Activated CD4-positive, alpha-beta T cell treated with anti-CD3 and anti-CD28 coated beads, Interleukin-2, amount 10 ng/mL, durations not matched to agents 24 days and 14 days (primary cell): ENCODE measurements around the gene NDUFB11. TPM values are rescaled to one million over a fixed set of nuclear protein-coding genes. Genes with fewer than 3 reads are reported as not detected.

ENCODE experiments used
- DNase-seq: peaks from one replicate; pipeline ENCODE4 v3.0.0; 2022
- H3K27ac Mint-ChIP-seq: one replicate; pipeline ENCODE4 v1.8.0; 2022; ENCODE audit warnings: mild to moderate bottlenecking, mixed read lengths
- H3K27me3 Mint-ChIP-seq: one replicate; pipeline ENCODE4 v1.8.0; 2022; ENCODE audit warnings: mixed read lengths
- H3K36me3 Mint-ChIP-seq: one replicate; pipeline ENCODE4 v1.8.0; 2022; ENCODE audit warnings: low read depth, mild to moderate bottlenecking, mixed read lengths
- H3K4me1 Mint-ChIP-seq: one replicate; pipeline ENCODE4 v1.8.0; 2021; ENCODE audit warnings: mixed read lengths
- H3K4me3 Mint-ChIP-seq: one replicate; pipeline ENCODE4 v1.8.0; 2022; ENCODE audit warnings: mild to moderate bottlenecking, moderate library complexity, mixed read lengths
- H3K9me3 Mint-ChIP-seq: one replicate; pipeline ENCODE4 v1.8.0; 2021; ENCODE audit warnings: mixed read lengths
- intact Hi-C: fragments of 100-400 bp; cut with micrococcal nuclease; formaldehyde crosslinking; loops from one replicate; pipeline ENCODE4 v1.15.1; 2023
- total RNA-seq: library from RNA; stranded (reverse); gene quantifications from 2 replicates; pipeline ENCODE4 v1.2.3, GENCODE V29; 2022

NDUFB11 gene
- total RNA-seq, 1 donor from 2014 or later, result 89.5 TPM

DNA sequence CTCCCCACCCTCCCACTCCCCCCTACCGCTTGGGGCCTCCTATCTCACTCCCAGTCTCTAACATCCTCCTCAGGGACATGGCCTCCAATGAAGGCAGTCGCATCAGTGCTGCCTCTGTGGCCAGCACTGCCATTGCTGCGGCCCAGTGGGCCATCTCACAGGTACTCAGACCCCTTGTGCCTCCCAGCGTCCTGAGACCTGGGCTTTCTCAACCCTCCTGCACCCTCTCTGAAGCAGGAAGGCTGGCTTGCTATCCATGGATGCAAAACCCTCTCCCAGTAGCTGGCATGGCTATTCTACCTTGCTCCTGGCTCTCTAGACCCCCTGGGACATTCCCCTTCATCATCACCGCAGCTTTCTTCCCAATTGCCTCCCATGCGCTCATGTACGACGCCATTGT lies 35.8 kb upstream of the NDUFB11 start:
- H3K9me3 Mint-ChIP-seq, result no peaks in the 10 kb centered on the region
- H3K27me3 Mint-ChIP-seq, result no peaks in the 10 kb centered on the region
- H3K36me3 Mint-ChIP-seq, result peaks cover 38% of the 10 kb centered on the region
- H3K4me1 Mint-ChIP-seq, result no peaks in the 10 kb centered on the region
- intact Hi-C loops, result no loop called here
- no peak overlapping the region for H3K4me3 Mint-ChIP-seq
- H3K27ac Mint-ChIP-seq, result no peak overlapping the region
- DNase-seq, result no peak

GRCh38 chrX:47179928-47180255 lies 35.4 kb upstream of the NDUFB11 start:
- H3K36me3 Mint-ChIP-seq, result peaks cover 38% of the 10 kb centered on the region
- H3K9me3 Mint-ChIP-seq, result no peaks in the 10 kb centered on the region
- H3K4me1 Mint-ChIP-seq, result no peaks in the 10 kb centered on the region
- no peaks in the 10 kb centered on the region for H3K27me3 Mint-ChIP-seq
- intact Hi-C loops, result no loop called here
- H3K27ac Mint-ChIP-seq, result no peak overlapping the region
- no peak for DNase-seq
- H3K4me3 Mint-ChIP-seq, result no peak overlapping the region

DNA sequence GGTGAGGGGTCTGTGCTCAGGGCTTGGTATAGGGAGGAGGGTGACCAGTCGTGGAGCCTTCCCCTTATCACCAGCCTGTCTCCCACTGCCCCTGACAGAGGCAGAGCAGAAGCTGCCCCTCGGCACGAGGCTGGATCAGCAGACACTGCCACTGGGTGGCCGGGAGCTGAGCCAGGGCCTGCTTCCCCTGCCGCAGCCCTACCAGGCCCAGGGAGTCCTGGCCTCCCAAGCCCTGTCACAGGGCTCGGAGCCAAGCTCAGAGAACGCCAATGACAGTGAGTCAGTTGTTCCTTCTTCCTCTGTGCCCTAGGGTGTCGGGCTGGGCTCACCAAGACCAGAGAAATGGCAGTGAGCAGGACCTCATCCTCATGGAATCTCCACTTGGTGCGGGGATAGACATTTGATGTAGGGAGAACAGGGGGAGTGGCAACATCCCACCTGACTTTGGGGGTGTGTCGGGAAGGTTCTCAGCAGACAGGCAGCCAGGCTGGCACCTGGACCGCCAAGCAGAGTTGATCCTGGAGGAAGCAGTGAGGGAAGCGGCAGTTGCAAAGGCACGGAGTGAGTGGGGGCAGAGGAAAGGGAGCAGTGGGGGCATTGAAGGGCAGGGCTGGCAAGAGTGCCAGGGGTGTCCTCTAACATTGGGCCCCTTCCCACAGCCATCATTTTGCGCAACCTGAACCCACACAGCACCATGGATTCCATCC lies 34.9 kb upstream of the NDUFB11 start:
- peaks cover 37% of the 10 kb centered on the region for H3K36me3 Mint-ChIP-seq
- H3K4me3 Mint-ChIP-seq, result no peak overlapping the region
- H3K9me3 Mint-ChIP-seq, result no peaks in the 10 kb centered on the region
- no peaks in the 10 kb centered on the region for H3K4me1 Mint-ChIP-seq
- no peaks in the 10 kb centered on the region for H3K27me3 Mint-ChIP-seq
- intact Hi-C loops, result no loop called here
- no peak for DNase-seq
- H3K27ac Mint-ChIP-seq, result no peak overlapping the region

GRCh38 chrX:47178337-47178736 lies 33.8 kb upstream of the NDUFB11 start:
- no peak overlapping the region for H3K4me3 Mint-ChIP-seq
- H3K4me1 Mint-ChIP-seq, result no peaks in the 10 kb centered on the region
- no peak overlapping the region for H3K27ac Mint-ChIP-seq
- no peaks in the 10 kb centered on the region for H3K9me3 Mint-ChIP-seq
- no peaks in the 10 kb centered on the region for H3K27me3 Mint-ChIP-seq
- no peak for DNase-seq
- intact Hi-C loops, result no loop called here
- peaks cover 38% of the 10 kb centered on the region for H3K36me3 Mint-ChIP-seq

DNA sequence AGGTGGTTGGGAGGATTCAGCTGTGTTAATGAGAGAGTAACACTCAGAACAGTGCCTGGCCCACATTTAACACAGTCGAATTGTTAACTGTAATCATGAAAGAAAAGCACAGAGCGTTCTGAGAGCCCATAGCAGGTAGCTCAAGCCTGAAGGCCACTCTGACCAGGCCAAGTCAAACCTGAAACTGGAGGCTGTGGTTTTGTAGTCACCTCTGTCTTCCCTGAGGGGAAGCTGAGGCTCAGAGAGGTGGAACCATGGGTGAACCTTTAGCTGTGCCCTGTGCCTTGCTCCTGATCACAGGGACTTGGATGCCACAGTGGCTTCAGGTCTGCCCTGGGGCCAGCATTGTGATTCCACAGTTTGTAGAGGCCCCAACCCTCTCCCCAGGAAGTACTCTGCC lies 32.6 kb upstream of the NDUFB11 start:
- no peaks in the 10 kb centered on the region for H3K4me1 Mint-ChIP-seq
- no peaks in the 10 kb centered on the region for H3K27me3 Mint-ChIP-seq
- H3K9me3 Mint-ChIP-seq, result no peaks in the 10 kb centered on the region
- DNase-seq, result no peak
- H3K4me3 Mint-ChIP-seq, result no peak overlapping the region
- H3K27ac Mint-ChIP-seq, result no peak overlapping the region
- intact Hi-C loops, result no loop called here
- peaks cover 38% of the 10 kb centered on the region for H3K36me3 Mint-ChIP-seq

DNA sequence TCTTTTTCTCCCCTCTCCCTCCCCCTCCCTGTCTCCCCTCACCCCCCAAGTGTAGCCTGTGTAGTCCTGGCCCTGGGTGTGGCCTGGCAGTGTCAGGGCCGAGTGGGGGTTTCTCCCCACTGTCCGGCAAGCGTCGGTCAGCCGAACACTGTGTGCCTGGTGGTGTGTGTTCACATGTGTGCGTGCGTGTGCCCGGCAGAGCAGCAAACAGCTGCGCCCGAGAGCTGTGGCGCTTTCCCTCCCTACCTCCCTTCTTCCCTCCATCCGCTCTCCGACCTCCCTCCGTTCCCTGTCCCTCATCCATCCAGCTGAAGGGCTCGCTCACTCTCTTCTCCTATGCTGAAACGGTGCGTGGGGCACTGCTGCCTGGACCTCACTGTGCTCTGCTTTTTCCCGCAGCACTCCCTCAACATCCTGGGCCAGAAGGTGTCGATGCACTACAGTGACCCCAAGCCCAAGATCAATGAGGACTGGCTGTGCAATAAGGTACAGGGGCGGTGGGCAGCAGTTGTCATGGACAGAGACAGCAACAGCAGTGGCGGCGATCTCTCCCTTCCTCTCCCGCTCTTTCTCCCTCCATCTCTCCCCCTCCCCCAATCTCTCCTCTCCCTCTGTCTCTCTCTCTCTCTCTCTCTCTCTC lies 31.7 kb upstream of the NDUFB11 start:
- DNase-seq, result no peak
- no peak overlapping the region for H3K27ac Mint-ChIP-seq
- H3K27me3 Mint-ChIP-seq, result no peaks in the 10 kb centered on the region
- H3K4me3 Mint-ChIP-seq, result no peak overlapping the region
- no peaks in the 10 kb centered on the region for H3K4me1 Mint-ChIP-seq
- intact Hi-C loops, result no loop called here
- no peaks in the 10 kb centered on the region for H3K9me3 Mint-ChIP-seq
- peaks cover 39% of the 10 kb centered on the region for H3K36me3 Mint-ChIP-seq

GRCh38 chrX:47175588-47175980 lies 31.1 kb upstream of the NDUFB11 start:
- no peak overlapping the region for H3K4me3 Mint-ChIP-seq
- intact Hi-C loops, result no loop called here
- no peak for DNase-seq
- no peaks in the 10 kb centered on the region for H3K27me3 Mint-ChIP-seq
- no peaks in the 10 kb centered on the region for H3K9me3 Mint-ChIP-seq
- peaks cover 38% of the 10 kb centered on the region for H3K36me3 Mint-ChIP-seq
- H3K4me1 Mint-ChIP-seq, result no peaks in the 10 kb centered on the region
- H3K27ac Mint-ChIP-seq, result peak overlapping the region; percentile 20

DNA sequence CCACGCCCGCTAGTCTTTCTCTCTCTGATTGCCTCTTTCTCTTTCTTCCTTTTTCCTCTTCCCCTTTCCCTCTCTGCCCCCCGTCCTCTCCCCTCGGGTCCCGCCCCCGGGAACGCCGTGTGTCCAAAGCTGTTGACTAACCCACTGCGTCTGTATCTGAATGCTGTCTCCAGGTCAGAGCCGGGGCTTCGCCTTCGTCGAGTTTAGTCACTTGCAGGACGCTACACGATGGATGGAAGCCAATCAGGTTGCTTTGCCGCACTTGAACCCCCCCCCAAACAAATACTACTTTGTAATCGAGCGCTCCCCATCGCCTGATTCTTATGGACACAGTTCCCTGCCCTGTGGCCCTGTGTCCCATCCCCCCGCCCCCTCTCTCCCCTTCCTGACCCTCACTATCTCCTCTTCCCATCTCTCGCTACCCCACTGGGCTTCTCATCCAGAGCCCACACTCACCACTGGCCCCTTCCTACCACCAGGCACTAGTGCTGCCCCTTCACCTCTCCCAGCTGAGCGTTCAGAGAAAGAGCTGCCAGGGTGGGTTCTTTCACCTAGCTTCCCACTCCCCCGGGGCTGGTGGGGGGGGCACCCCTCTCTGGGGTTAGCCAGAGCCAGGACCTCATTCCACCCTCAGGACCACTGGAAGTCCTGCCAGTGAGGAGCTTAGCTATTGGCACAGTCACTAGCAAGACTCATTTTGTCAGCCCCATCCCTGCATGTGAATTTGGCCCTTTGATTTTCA lies 30.5 kb upstream of the NDUFB11 start:
- no peaks in the 10 kb centered on the region for H3K27me3 Mint-ChIP-seq
- no peak for DNase-seq
- no peak overlapping the region for H3K4me3 Mint-ChIP-seq
- peaks cover 34% of the 10 kb centered on the region for H3K36me3 Mint-ChIP-seq
- intact Hi-C loops, result no loop called here
- no peaks in the 10 kb centered on the region for H3K9me3 Mint-ChIP-seq
- no peaks in the 10 kb centered on the region for H3K4me1 Mint-ChIP-seq
- H3K27ac Mint-ChIP-seq, result no peak overlapping the region

DNA sequence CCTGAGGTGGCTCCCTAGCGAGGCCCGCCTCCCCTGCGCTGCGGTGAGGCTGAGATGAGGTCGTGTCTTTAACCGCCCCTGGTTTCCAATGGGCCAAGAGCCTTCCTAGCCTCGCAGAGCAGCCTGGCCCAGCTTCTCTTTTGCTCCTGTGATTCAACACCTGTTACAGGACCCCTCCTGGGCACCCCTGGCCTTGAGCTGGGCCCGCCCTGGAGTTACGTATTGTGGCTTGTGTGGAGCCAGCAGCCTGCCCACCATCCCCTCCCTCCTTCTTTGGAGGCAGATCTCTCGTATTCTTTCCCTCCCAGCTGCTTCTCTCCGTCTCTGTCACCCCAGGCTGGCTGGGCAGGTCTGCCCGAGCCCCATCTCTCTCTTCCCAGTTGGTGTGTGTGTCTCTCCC lies 29.9 kb upstream of the NDUFB11 start:
- intact Hi-C loops, result no loop called here

GRCh38 chrX:47172971-47173792 lies 28.7 kb upstream of the NDUFB11 start:
- no peaks in the 10 kb centered on the region for H3K27me3 Mint-ChIP-seq

More for the DNA sequence above, 29.9 kb upstream of the NDUFB11 start:
- H3K36me3 Mint-ChIP-seq, result peaks cover 32% of the 10 kb centered on the region
- H3K4me1 Mint-ChIP-seq, result no peaks in the 10 kb centered on the region
- H3K27me3 Mint-ChIP-seq, result no peaks in the 10 kb centered on the region
- DNase-seq, result no peak
- H3K27ac Mint-ChIP-seq, result no peak overlapping the region
- no peak overlapping the region for H3K4me3 Mint-ChIP-seq
- H3K9me3 Mint-ChIP-seq, result no peaks in the 10 kb centered on the region

DNA sequence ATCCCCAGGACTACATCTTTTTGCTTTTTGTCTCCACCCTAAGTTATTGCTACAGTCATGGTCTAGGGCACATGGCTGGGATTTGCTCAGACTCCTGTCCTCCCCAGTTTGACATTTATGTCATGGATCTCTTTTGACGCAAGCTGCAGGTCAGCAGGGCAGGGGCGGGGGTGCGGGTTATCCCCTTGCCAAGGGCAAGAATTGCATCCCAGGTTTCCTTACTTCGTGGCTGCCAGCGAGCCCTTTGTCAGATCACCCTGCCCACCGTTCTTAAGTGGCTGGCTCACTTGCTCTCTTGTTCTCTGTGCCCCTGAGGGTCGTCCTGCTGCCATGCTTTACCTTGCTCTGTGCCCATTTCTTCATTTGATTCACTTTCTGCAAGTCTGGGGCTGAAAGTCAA lies 28.0 kb upstream of the NDUFB11 start:
- H3K4me3 Mint-ChIP-seq, result no peak overlapping the region
- intact Hi-C loops, result no loop called here
- H3K27me3 Mint-ChIP-seq, result no peaks in the 10 kb centered on the region
- H3K27ac Mint-ChIP-seq, result no peak overlapping the region
- no peaks in the 10 kb centered on the region for H3K9me3 Mint-ChIP-seq
- no peak for DNase-seq
- peaks cover 28% of the 10 kb centered on the region for H3K36me3 Mint-ChIP-seq
- H3K4me1 Mint-ChIP-seq, result no peaks in the 10 kb centered on the region

More at GRCh38 chrX:47172971-47173792, 28.7 kb upstream of the NDUFB11 start:
- no peak for DNase-seq
- Mint-ChIP-seq H3K36me3 (peaks cover 32% of the 10 kb centered on the region), H3K4me1 (no peaks in the 10 kb centered on the region), H3K4me3 (no peak overlapping the region), H3K9me3 (no peaks in the 10 kb centered on the region), H3K27ac (no peak overlapping the region)
- intact Hi-C loops, result no loop called here

- Mint-ChIP-seq H3K4me1 (no peaks in the 10 kb centered on the region), H3K27ac (no peak overlapping the region), H3K36me3 (peaks cover 28% of the 10 kb centered on the region), H3K4me3 (no peak overlapping the region), H3K9me3 (no peaks in the 10 kb centered on the region), H3K27me3 (no peaks in the 10 kb centered on the region)
- intact Hi-C loops, result no loop called here
- no peak for DNase-seq
Measured at GRCh38 chrX:47171996-47172395, 27.5 kb upstream of the NDUFB11 start.

GRCh38 chrX:47170861-47171692 lies 26.6 kb upstream of the NDUFB11 start:
- no peak for DNase-seq
- Mint-ChIP-seq H3K36me3 (peaks cover 21% of the 10 kb centered on the region), H3K9me3 (no peaks in the 10 kb centered on the region), H3K27me3 (no peaks in the 10 kb centered on the region), H3K4me3 (no peak overlapping the region), H3K4me1 (no peaks in the 10 kb centered on the region), H3K27ac (no peak overlapping the region)
- intact Hi-C loops, result no loop called here
